ENCODE data around the gene DPF3.

DNA sequence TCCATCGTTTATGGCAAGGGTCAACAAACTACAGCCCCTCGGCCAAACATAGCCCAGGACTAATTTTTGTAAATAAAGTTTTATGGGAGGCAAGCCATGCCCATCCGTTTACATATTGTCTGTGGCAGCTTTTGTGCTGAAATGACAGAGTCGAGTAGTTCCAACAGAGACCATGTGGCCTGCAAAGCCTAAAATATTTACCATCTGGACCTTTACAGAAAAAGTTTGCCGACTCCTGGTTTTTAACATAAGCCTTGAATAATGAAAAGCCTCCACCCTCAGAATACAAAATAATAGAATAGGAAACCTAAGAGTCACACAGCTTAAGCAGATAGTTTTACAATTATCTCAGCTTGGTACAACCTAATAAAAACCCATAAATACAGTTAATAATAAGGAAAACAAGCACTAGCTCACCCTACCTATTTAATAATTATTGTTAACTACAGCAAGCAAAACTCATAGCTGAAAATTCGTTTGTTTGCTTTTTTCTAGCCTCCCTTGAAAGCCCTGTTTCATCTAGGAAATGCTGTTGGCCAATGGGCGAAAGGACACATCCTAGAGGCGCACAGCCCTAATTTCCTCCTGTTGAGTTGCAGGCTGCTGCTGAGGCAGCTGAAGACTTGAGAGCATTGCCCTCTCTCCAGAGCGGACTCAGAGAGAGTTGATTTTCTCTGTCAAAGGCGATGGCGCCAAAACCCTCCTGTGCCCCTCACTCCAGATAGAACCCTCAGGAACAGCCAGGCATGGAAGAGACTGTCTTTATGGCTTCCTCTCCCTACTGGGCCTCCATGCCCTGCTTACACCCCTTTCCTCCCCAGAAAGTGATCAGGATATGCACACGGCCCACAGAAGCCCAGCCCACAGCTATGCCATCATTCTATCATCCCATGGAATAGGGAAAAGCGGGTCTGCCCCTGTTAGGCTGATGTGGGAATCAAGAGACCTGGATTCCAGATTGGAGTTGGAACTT lies 107.2 kb downstream of the DPF3 start:
- TF ChIP-seq, protein P1, sequence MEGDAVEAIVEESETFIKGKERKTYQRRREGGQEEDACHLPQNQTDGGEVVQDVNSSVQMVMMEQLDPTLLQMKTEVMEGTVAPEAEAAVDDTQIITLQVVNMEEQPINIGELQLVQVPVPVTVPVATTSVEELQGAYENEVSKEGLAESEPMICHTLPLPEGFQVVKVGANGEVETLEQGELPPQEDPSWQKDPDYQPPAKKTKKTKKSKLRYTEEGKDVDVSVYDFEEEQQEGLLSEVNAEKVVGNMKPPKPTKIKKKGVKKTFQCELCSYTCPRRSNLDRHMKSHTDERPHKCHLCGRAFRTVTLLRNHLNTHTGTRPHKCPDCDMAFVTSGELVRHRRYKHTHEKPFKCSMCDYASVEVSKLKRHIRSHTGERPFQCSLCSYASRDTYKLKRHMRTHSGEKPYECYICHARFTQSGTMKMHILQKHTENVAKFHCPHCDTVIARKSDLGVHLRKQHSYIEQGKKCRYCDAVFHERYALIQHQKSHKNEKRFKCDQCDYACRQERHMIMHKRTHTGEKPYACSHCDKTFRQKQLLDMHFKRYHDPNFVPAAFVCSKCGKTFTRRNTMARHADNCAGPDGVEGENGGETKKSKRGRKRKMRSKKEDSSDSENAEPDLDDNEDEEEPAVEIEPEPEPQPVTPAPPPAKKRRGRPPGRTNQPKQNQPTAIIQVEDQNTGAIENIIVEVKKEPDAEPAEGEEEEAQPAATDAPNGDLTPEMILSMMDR (IDR thresholded peaks at IDR 0.05), result no peak
- no peak for TF ChIP-seq POLR2AphosphoS5 (IDR thresholded peaks at IDR 0.05; ENCODE audit: low read depth, low read length)
- no peak for TF ChIP-seq SIN3A (IDR thresholded peaks at IDR 0.05; ENCODE audit: borderline replicate concordance, insufficient read depth, low read depth, low read length)
- TF ChIP-seq, protein P2, sequence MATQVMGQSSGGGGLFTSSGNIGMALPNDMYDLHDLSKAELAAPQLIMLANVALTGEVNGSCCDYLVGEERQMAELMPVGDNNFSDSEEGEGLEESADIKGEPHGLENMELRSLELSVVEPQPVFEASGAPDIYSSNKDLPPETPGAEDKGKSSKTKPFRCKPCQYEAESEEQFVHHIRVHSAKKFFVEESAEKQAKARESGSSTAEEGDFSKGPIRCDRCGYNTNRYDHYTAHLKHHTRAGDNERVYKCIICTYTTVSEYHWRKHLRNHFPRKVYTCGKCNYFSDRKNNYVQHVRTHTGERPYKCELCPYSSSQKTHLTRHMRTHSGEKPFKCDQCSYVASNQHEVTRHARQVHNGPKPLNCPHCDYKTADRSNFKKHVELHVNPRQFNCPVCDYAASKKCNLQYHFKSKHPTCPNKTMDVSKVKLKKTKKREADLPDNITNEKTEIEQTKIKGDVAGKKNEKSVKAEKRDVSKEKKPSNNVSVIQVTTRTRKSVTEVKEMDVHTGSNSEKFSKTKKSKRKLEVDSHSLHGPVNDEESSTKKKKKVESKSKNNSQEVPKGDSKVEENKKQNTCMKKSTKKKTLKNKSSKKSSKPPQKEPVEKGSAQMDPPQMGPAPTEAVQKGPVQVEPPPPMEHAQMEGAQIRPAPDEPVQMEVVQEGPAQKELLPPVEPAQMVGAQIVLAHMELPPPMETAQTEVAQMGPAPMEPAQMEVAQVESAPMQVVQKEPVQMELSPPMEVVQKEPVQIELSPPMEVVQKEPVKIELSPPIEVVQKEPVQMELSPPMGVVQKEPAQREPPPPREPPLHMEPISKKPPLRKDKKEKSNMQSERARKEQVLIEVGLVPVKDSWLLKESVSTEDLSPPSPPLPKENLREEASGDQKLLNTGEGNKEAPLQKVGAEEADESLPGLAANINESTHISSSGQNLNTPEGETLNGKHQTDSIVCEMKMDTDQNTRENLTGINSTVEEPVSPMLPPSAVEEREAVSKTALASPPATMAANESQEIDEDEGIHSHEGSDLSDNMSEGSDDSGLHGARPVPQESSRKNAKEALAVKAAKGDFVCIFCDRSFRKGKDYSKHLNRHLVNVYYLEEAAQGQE (IDR thresholded peaks at IDR 0.05; ENCODE audit: insufficient read depth in 1 of 2, low read depth in 2 of 2, low read length in 1 of 2), result no peak
